Measurements from ENCODE around the gene ERG. TPM values are rescaled to one million over a fixed set of nuclear protein-coding genes. Genes with fewer than 3 reads are reported as not detected.

Gene ERG
- polyA plus RNA-seq, 2 of the 4 experiments (the other 2 are of a cell fraction): not detected

GRCh38 chr21:38474796-38475195, 23.5 kb downstream of the ERG start:
- ATAC-seq (no peak), DNase-seq (ENCODE audit: low read depth in 1 of 2, low spot score in 1 of 2) (no peak), FAIRE-seq (no peak)
- Histone ChIP-seq H3K27ac (no peak overlapping the region), H3K4me3 (no peak overlapping the region), H3K4me1 (peaks cover 1% of the 10 kb centered on the region; the same call in 1 of the 3 replicates), H3K4me2 (no peak overlapping the region), H3K9me3 (no peaks in the 10 kb centered on the region)
- WGBS (ENCODE audit: missing lambda C conversion rate): 82% methylated on average over 8 of the region's 8 CpGs
- POLR2A ChIA-PET: no interaction called here
- TF ChIP-seq ATOH8 (CRISPR knock-in tag; IDR thresholded peaks at IDR 0.05; ENCODE audit: low read depth): no peak
- no peak for TF ChIP-seq NPAS2 (CRISPR knock-in tag; IDR thresholded peaks at IDR 0.05; ENCODE audit: borderline replicate concordance)
- TF ChIP-seq, protein P1, sequence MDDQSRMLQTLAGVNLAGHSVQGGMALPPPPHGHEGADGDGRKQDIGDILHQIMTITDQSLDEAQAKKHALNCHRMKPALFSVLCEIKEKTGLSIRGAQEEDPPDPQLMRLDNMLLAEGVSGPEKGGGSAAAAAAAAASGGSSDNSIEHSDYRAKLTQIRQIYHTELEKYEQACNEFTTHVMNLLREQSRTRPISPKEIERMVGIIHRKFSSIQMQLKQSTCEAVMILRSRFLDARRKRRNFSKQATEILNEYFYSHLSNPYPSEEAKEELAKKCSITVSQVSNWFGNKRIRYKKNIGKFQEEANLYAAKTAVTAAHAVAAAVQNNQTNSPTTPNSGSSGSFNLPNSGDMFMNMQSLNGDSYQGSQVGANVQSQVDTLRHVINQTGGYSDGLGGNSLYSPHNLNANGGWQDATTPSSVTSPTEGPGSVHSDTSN (IDR thresholded peaks at IDR 0.05): no peak
- no peak for TF ChIP-seq CBX2 (IDR thresholded peaks at IDR 0.05; ENCODE audit: borderline replicate concordance, low read depth)
- TF ChIP-seq USF2 (IDR thresholded peaks at IDR 0.05): no peak
- TF ChIP-seq NFE2L2 (conservative IDR thresholded peaks at IDR 0.05; ENCODE audit: low read length): no peak
- TF ChIP-seq ZC3H11A (IDR thresholded peaks at IDR 0.05): no peak
- no peak for TF ChIP-seq FOSB (CRISPR knock-in tag; IDR thresholded peaks at IDR 0.05)
- no peak for TF ChIP-seq KDM1A (IDR thresholded peaks at IDR 0.05; ENCODE audit: low read depth)
- no peak for TF ChIP-seq HEYL (CRISPR knock-in tag; IDR thresholded peaks at IDR 0.05)
- TF ChIP-seq CTCF (IDR thresholded peaks at IDR 0.05): no peak
- no peak for TF ChIP-seq FOSL2 (IDR thresholded peaks at IDR 0.05)
- TF ChIP-seq FOSL2 (CRISPR knock-in tag; IDR thresholded peaks at IDR 0.05): no peak
- CTCF ChIA-PET: no interaction called here

DNA sequence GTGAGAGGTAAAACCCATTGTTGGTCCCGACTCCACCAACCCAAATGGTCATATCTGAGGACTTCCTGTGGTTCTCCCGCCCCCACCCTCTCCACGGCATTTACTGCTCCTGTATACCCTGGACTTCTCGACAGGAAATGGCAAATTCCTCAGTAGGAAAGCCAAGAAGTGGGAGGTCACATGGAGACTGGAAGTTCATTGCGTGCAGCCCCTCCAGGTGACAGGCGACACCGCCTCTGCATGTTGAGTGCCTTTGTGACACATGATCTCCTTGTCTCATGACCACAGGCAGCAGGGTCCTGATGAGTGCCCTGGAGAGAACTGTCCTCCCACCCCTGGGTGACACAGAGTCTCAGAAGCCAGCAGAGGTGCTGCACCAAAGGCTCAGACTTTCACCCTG, 24.2 kb downstream of the ERG start:
- Histone ChIP-seq H3K4me1 (peaks cover 8% of the 10 kb centered on the region), H3K4me2 (no peak overlapping the region), H3K4me3 (no peak overlapping the region), H3K27ac (no peak overlapping the region), H3K9me3 (no peaks in the 10 kb centered on the region)
- DNase-seq (ENCODE audit: low read depth in 1 of 2, low spot score in 1 of 2) (no peak), FAIRE-seq (no peak), ATAC-seq (no peak)
- CTCF ChIA-PET: no interaction called here
- WGBS (ENCODE audit: missing lambda C conversion rate): 50% methylated on average over 3 of the region's 7 CpGs
- POLR2A ChIA-PET: no interaction called here
- TF ChIP-seq CEBPB (IDR thresholded peaks at IDR 0.05) (no peak), SREBF2 (IDR thresholded peaks at IDR 0.05) (no peak), RCOR1 (IDR thresholded peaks at IDR 0.05; ENCODE audit: low read depth, low read length) (no peak), MYC (IDR thresholded peaks at IDR 0.05; ENCODE audit: borderline replicate concordance, low read length) (no peak), MAFK (IDR thresholded peaks at IDR 0.05; ENCODE audit: partially characterized antibody) (no peak), EP300 (IDR thresholded peaks at IDR 0.05) (no peak), ZSCAN20 (CRISPR knock-in tag; IDR thresholded peaks at IDR 0.05) (no peak), CTCF (IDR thresholded peaks at IDR 0.05) (no peak), FOSL2 (IDR thresholded peaks at IDR 0.05) (no peak), FOSL2 (CRISPR knock-in tag; IDR thresholded peaks at IDR 0.05) (no peak), POLR2A (IDR thresholded peaks at IDR 0.05; ENCODE audit: low read length) (no peak), EHF (CRISPR knock-in tag; IDR thresholded peaks at IDR 0.05) (no peak), TFCP2L1 (CRISPR knock-in tag; IDR thresholded peaks at IDR 0.05) (no peak), ESRRA (IDR thresholded peaks at IDR 0.05; ENCODE audit: borderline replicate concordance, low read length) (no peak)
- TF ChIP-seq, protein P1 (IDR thresholded peaks at IDR 0.05): no peak
- TF ChIP-seq, protein P2, sequence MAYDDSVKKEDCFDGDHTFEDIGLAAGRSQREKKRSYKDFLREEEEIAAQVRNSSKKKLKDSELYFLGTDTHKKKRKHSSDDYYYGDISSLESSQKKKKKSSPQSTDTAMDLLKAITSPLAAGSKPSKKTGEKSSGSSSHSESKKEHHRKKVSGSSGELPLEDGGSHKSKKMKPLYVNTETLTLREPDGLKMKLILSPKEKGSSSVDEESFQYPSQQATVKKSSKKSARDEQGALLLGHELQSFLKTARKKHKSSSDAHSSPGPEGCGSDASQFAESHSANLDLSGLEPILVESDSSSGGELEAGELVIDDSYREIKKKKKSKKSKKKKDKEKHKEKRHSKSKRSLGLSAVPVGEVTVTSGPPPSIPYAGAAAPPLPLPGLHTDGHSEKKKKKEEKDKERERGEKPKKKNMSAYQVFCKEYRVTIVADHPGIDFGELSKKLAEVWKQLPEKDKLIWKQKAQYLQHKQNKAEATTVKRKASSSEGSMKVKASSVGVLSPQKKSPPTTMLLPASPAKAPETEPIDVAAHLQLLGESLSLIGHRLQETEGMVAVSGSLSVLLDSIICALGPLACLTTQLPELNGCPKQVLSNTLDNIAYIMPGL (CRISPR knock-in tag; IDR thresholded peaks at IDR 0.05; ENCODE audit: borderline replicate concordance): no peak
- TF ChIP-seq, protein P3, sequence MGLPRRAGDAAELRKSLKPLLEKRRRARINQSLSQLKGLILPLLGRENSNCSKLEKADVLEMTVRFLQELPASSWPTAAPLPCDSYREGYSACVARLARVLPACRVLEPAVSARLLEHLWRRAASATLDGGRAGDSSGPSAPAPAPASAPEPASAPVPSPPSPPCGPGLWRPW (IDR thresholded peaks at IDR 0.05): no peak
- TF ChIP-seq, protein P4, sequence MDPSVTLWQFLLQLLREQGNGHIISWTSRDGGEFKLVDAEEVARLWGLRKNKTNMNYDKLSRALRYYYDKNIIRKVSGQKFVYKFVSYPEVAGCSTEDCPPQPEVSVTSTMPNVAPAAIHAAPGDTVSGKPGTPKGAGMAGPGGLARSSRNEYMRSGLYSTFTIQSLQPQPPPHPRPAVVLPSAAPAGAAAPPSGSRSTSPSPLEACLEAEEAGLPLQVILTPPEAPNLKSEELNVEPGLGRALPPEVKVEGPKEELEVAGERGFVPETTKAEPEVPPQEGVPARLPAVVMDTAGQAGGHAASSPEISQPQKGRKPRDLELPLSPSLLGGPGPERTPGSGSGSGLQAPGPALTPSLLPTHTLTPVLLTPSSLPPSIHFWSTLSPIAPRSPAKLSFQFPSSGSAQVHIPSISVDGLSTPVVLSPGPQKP (IDR thresholded peaks at IDR 0.05; ENCODE audit: low read depth, low read length): no peak

Data from A549 (cell line).